Peyer's patch (tissue), 4 donors: ENCODE results near the gene TMEM131. TPM values are rescaled to one million over a fixed set of nuclear protein-coding genes. Genes with fewer than 3 reads are reported as not detected.
"Not testable (repeated sequence)": the region's sequence is repeated elsewhere in the genome, so short reads cannot be mapped to it uniquely, and the experiment has no call there.

ENCODE experiments used
- DNase-seq, 3 donors: peaks; one replicate each; pipeline ENCODE4 v3.0.0-alpha.2; 2017 to 2019
- H3K27ac ChIP-seq, 4 donors: fragments of 200-600 bp; sonication (generic); one replicate each; pipeline ENCODE4 v1.5.1; 2016 to 2019
- H3K27me3 ChIP-seq, 2 donors: fragments of 200-600 bp; sonication (generic); one replicate each; pipeline ENCODE4 v1.5.1; 2019
- H3K36me3 ChIP-seq, 3 donors: fragments of 200-600 bp; sonication (generic); one replicate each; pipeline ENCODE4 v1.5.1; 2016 to 2019
- H3K4me1 ChIP-seq, 4 donors: fragments of 200-600 bp; sonication (generic); one replicate each; pipeline ENCODE4 v1.5.1; 2016 to 2019
- H3K4me3 ChIP-seq, 4 donors: fragments of 200-600 bp; sonication (generic); 1 replicate in 3 of 4; 2 replicates in 1 of 4; pipeline ENCODE4 v1.5.1; 2016 to 2019; ENCODE audit warnings: mild to moderate bottlenecking in 1 of 4
- H3K9me3 ChIP-seq, 4 donors: fragments of 200-600 bp; sonication (generic); one replicate each; pipeline ENCODE4 v1.5.1; 2016 to 2019; ENCODE audit warnings: mild to moderate bottlenecking in 1 of 4
- POLR2A ChIP-seq, 2 donors: fragments of 450-650 bp; IDR thresholded peaks; one replicate each; pipeline ENCODE4 v1.5.1; 2017; ENCODE audit warnings: antibody characterized with exemption in 2 of 2, mild to moderate bottlenecking in 2 of 2, moderate library complexity in 2 of 2
- total RNA-seq, 4 donors: library from RNA; depleted of rRNA; stranded (reverse); fragments of >200 nt; gene quantifications; one replicate each; pipeline ENCODE4 v1.1.0, GENCODE V29; 2016
- TF ChIP-seq, protein P1 (sequence below), 6 experiments: fragments of 450-650 bp in 4 of 6; fragments of 200-600 bp in 2 of 6; sonication (generic) in 1 of 6; IDR thresholded peaks; one replicate each; pipeline ENCODE4 v1.5.1; 2017 to 2019; ENCODE audit warnings: antibody characterized with exemption in 6 of 6, mild to moderate bottlenecking in 3 of 6, moderate library complexity in 1 of 6

Gene TMEM131
- total RNA-seq, 4 donors from 2014 or later: 64.6 to 86.3 (median 74.5) TPM

DNA sequence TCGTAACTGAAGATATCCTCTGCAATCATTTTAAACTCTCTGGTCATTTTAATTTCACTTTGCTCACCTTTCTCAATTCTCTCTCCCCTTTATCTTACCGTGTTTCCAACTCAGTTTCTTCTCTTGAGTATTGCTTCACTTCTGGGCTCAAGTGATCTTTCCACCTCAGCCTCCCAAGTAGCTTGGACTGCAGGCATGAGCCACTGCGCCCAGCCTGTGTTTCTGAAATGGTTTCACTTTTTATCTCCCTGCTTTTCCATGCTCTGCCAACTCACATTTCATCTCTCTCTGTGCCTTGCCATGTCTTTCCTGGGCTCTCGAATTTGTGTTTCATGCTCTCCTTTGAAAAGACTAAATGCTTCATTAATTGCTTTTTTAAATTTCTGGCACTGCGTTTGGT lies 30.5 kb upstream of the TMEM131 start:
- Histone ChIP-seq H3K4me3 (no peak overlapping the region), H3K27ac (peak overlapping the region in 1 of 4 donors; percentile 74), H3K36me3 (no peaks in the 10 kb centered on the region), H3K4me1 (peaks cover 0 to 14% (median 11%) of the 10 kb centered on the region in 4 donors), H3K27me3 (no peaks in the 10 kb centered on the region), H3K9me3 (no peaks in the 10 kb centered on the region)
- TF ChIP-seq, protein P1, sequence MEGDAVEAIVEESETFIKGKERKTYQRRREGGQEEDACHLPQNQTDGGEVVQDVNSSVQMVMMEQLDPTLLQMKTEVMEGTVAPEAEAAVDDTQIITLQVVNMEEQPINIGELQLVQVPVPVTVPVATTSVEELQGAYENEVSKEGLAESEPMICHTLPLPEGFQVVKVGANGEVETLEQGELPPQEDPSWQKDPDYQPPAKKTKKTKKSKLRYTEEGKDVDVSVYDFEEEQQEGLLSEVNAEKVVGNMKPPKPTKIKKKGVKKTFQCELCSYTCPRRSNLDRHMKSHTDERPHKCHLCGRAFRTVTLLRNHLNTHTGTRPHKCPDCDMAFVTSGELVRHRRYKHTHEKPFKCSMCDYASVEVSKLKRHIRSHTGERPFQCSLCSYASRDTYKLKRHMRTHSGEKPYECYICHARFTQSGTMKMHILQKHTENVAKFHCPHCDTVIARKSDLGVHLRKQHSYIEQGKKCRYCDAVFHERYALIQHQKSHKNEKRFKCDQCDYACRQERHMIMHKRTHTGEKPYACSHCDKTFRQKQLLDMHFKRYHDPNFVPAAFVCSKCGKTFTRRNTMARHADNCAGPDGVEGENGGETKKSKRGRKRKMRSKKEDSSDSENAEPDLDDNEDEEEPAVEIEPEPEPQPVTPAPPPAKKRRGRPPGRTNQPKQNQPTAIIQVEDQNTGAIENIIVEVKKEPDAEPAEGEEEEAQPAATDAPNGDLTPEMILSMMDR (IDR thresholded peaks at IDR 0.05): no peak
- no peak for TF ChIP-seq POLR2A (IDR thresholded peaks at IDR 0.05)
- no peak for DNase-seq

DNA sequence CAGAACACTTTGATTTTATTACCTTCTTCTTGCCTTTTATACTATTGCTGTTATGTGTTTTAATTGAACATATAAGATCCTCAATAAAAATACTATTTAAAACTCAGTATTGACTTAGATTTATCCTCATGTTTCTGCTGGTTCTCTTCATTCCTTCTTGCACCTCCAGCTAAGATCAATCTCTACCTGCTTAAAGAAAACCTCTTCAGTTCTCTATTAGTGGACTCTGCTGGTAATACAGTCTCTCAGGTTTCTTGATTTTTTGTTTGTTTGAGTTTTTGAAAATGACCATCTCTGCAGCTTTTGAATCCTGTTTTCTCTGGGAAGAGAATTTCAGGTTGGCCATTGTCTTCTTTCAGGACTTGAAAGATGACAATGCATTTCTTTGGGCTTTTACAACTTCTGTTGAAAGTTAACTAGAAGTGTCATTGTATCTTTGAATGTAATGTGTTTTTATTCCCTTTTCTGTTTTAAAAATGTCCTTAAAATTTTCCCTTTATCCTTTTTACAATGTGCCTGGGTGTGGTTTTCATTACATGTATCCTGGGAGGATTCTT lies 29.8 kb upstream of the TMEM131 start:
- no peak overlapping the region for H3K27ac ChIP-seq
- no peaks in the 10 kb centered on the region for H3K36me3 ChIP-seq
- H3K4me3 ChIP-seq: no peak overlapping the region
- no peaks in the 10 kb centered on the region for H3K27me3 ChIP-seq
- DNase-seq: no peak
- H3K9me3 ChIP-seq: no peaks in the 10 kb centered on the region
- H3K4me1 ChIP-seq: peaks cover 0 to 21% (median 11%) of the 10 kb centered on the region in 4 donors
- TF ChIP-seq, protein P1 (IDR thresholded peaks at IDR 0.05): peak in 3 of 6 experiments; percentile 29 to 54 (median 43)
- TF ChIP-seq POLR2A (IDR thresholded peaks at IDR 0.05): no peak

DNA sequence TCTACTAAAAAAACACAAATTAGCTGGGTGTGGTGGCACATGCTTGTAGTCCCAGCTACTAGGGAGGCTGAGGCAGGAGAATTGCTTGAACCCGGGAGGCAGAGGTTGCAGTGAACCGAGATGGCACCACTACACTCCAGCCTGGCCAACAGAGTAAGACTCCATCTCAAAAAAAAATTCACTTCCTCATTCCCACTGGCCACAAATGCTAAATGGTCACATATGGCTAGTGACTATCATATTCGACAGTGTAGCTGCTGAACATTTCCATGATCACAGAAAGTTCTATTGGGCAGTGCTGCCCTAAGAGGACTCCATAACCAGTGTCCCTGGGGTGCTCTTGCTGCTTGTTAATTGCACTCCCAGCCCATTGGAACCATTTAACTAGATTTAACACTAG lies 26.3 kb upstream of the TMEM131 start:
- not testable (repeated sequence) for H3K9me3 ChIP-seq, H3K27ac ChIP-seq, DNase-seq, H3K4me3 ChIP-seq, H3K27me3 ChIP-seq, H3K36me3 ChIP-seq
- H3K4me1 ChIP-seq: peaks cover 0 to 29% (median 3%) of the 10 kb centered on the region in 4 donors

DNA sequence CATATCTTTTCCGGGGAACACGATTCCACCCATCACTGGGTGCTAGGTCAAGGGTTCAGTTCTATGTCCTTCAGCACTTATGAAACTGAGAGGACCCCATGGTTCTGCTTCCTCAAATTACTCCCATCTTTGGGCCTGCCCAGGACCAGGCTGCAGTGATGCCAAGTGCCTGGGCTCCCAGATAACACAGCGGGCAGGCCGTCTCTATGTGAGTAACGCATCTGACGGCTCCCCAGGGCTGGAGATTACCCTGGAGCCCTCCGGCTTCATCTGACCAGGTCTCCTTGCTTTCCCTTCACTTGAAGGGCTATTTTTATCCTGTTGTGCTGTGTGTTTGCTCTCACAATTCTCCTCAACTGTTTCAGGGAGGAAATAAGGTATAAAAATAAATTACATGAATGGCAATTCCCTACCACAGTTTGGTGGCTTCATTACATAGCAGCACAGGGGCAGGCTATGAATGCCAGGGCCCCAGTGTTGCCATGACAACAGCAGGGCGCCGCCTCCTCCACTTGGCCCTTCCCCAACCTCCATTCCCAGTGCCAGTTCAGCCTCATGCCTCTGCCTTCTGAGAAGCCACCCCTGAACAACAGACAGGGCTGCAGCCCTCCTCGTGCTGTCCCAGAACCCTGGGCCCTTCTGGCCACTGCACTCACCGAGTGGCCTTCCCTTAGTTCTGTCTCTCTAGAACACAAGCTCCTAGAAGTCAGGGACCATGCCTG lies 25.4 kb upstream of the TMEM131 start:
- no peak for TF ChIP-seq POLR2A (IDR thresholded peaks at IDR 0.05)
- TF ChIP-seq, protein P1 (IDR thresholded peaks at IDR 0.05): no peak
- H3K4me1 ChIP-seq: peaks cover 0 to 25% (median 5%) of the 10 kb centered on the region in 4 donors
- no peak overlapping the region for H3K4me3 ChIP-seq
- DNase-seq: no peak
- no peaks in the 10 kb centered on the region for H3K36me3 ChIP-seq
- H3K27ac ChIP-seq: peak overlapping the region in 2 of 4 donors; percentile 50
- H3K27me3 ChIP-seq: no peaks in the 10 kb centered on the region
- no peaks in the 10 kb centered on the region for H3K9me3 ChIP-seq

DNA sequence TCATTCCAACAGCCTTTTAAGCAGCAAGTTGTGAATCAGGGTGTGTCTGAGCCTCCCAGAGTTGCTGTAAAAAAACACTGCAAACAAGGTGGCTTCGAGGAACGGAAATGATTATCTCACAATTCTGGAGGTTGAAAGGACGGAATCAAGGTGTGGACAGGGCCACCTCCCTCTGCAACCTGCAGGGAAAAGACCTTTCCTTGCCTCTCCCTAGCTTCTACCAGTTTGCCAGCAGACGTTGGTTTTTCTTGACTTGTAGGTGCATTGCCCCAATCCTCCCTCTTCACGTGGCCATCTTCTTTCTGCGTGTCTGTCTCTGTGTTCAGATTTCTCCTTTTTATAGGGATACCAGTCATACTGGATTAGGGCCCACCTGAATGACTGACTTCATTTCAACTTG lies 24.8 kb upstream of the TMEM131 start:
- peak overlapping the region in 2 of 4 donors; percentile 50 for H3K27ac ChIP-seq
- H3K4me3 ChIP-seq: no peak overlapping the region
- no peak for DNase-seq
- TF ChIP-seq POLR2A (IDR thresholded peaks at IDR 0.05): no peak
- TF ChIP-seq, protein P1 (IDR thresholded peaks at IDR 0.05): peak in 3 of 6 experiments; percentile 8 to 27 (median 8)
- no peaks in the 10 kb centered on the region for H3K9me3 ChIP-seq
- peaks cover 0 to 26% (median 2%) of the 10 kb centered on the region in 4 donors for H3K4me1 ChIP-seq
- H3K27me3 ChIP-seq: no peaks in the 10 kb centered on the region
- H3K36me3 ChIP-seq: no peaks in the 10 kb centered on the region
